GM20431 (cell line): ENCODE data around the gene WDR45.
"Not testable (repeated sequence)": the region's sequence is repeated elsewhere in the genome, so short reads cannot be mapped to it uniquely, and the experiment has no call there.

ENCODE experiments used
- in situ Hi-C: fragments of 300-500 bp; cut with MseI, MboI; formaldehyde crosslinking; loops from one replicate; pipeline ENCODE4 v1.15.0; 2020; ENCODE audit warnings: low sequenced_read_pairs; ENCODE audit not compliant: unreplicated experiment

The WDR45 gene

DNA sequence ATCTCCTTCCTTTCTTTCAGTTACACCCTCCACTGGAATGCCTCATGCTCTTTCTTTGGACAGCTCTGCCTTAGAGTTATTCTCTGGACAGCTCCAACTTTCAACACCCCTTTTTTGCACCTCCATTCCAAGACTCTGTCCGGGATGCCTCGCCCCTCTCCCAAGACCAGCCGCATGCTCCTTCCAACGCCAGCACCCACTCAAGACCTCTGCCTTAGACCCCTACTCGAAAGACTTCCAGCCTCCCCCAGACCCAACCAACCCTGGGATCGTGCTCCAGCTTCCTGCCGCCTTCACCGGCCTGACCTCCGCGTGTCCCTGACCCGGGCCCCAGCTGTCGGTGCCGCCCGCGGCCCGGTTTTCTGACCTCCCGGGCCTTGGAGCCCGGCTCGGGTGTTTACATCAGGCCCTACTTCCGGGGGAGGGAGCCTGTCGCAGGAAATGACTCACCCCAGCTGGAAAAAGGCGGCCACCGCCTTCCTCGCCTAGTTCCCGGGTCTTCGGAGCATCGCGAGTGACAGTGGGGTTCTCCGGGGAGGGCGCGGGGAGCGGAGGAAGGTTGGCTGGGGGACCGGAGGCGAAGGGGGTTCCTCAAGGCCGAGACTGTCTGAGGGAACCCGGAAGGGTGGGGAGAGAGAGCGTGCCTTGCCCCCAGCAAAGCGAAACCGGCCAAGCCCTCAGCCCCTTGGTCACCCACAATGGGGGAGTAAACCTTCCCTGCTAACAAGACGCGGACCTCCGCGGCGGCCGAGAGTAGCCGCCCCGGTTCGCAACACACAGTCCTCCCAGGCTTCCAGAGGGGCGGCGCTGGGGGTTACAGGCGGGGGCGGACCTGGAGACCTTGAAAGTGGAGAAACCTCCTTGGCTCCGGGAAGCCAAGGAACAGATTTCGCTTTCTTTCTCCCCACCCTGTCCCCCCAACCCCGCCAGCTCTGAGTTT, at the start of gene WDR45:
TSS of gene WDR45 (minus strand) at position 399 of the 940 bp plus-strand sequence. CDS start 1,792 bp downstream, outside the sequence.
- in situ Hi-C loops = no loop called here

DNA sequence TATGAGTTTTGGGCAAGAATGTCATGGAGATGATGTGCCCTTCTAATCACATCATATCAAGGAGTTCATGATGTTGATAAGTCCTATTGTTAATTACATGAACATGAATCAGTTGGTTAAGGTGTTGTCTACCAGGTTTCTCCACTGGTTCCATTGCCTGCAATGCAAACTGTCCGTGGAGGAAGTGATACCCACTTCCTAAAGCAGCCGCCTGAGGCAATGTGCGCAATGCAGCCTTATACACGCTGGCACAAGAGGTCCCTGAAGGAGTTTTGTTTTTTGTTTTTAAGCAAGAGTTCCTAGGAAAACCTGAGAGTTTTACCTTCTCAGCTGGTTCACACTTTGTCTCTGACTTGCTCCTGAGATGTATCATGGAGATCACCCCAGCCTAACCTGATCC, 49.7 kb upstream of the WDR45 start:
- in situ Hi-C loops = no loop called here

DNA sequence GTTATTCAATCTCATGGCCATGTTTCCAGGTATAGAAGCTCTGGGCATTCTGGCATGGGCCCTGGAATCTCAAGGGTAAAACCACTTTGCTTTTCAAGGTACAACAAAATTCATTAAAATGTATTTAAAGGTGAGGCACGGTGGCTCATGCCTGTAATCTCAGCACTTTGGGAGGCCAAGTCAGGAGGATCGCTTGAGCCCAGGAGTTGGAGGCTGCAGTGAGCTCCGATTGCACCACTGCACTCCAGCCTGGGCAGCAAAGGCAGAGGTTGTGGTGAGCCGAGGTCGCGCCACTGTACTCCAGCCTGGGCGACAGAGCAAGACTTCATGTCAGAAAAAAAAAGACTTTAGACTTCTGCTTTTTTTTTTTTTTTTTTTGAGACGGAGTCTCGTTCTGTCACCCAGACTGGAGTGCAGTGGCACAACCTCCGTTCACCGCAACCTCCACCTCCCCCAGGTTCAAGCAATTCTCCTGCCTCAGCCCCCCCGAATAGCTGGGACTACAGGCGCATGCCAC, 48.1 kb upstream of the WDR45 start:
- in situ Hi-C loops = not testable (repeated sequence)

DNA sequence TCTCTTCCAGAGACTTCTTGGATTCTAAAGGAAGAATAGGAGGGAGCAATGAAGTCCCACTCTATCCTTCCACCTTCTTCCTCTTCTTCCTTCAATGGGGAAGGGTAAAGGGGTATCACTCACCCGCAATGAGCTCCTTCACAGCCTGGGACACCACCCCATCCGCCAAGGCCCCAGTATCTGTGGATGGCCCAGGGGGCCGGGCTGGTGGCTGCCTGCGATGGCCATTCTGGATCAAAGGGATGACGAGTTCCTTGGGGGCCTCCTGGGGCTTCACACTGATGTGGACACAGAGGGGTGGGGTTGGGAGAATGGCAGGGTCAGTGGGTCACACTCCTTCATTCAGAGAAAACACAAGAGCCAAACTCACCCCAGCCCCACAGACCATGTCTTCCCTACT, 42.8 kb upstream of the WDR45 start:
- in situ Hi-C loops = no loop called here

DNA sequence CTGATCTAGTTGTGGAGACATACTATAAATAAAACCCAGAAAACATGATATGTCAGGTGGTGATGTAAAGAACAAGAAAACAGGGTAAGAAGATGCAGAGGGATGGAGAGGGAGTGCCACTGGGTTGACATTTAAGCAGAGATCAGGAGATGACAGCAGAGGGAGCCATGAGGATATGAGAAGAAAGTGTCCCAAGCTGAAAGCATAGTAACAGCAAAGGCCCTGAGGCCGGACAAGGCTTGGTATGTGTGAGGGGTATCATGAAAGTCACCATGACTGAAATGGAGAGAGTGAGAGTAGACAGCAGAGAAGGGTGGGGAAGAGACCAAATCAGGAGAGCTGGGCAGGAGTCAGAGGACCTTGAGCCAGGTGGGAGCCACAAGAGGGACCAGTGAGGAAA, 40.4 kb upstream of the WDR45 start:
- in situ Hi-C loops = no loop called here

DNA sequence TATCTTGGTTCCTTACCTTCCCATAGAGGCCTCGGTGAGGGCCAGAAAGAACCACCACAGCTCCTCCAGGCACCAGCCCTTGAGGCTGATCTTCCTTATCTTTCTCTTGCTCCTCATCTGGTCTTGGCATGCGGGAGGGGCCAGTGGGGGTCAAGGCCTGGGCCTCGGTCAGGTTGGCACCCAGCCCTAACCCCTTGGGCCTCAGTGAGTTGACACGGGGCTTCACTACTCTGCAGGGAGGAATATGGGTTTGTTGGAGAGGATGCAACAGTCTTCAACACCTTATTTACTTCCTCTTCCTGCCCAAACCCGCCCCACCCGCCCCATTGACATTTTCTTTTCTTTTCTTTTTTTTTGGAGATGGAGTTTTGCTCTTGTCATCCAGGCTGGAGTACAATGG, 37.9 kb upstream of the WDR45 start:
- in situ Hi-C loops = no loop called here

DNA sequence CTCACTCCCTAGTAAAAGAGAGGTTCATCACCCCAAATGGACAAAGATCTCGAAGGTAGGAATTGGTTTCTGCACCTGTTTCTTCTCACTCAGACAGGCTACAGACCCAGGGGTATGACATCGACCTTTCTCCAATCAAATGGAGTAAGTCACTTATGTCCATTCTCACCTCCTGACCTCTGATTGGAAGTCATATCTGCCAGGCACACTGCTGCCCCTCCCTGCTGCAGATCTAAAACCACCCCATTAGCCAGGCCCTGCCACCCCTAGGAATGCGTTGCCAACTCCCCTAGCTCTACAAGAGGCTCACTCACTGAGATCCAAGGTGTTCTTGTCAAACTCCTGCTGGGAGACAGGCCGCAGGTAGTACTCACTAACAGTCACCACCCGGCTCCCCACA, 37.0 kb upstream of the WDR45 start:
- in situ Hi-C loops = no loop called here

DNA sequence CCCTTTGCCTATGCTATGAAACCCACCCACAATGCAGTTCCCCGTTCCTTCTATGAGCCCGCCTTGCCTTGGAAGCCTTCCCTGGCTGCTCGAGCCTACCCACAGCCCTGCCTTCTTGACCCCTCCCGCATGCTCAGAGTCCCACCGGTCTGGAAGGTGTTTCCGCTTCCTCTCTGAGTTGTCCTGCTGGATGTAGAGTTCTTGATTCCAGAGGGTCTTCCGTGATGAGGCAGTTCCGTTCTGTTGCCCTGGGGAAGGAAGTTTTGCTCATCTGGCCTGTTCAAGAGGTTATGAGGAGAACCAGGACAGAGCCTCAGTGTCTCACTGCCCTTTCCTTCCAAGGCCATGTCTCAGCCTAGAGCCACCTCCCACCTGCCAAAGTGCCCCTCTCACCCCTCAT, 36.4 kb upstream of the WDR45 start:
- in situ Hi-C loops = no loop called here

DNA sequence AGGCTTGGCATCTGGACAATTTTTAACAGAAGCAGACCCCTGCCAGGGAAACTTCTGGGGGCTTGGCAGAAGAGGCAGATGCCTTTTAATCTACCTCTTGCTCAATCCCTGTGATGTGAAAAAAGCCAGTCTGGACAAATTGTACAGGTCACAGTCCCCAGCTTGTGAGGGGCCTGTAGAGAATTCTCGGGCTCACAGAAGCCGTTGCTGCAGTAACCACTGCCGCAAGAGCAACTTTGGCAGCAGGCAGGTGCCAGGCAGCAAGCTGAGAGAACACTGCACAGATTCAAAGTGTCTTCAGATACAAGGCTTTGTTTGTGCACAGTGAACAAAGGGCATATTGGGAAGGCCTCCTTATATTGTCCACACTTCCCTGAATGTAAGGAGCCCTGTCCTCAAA, 32.1 kb upstream of the WDR45 start:
- in situ Hi-C loops = no loop called here

DNA sequence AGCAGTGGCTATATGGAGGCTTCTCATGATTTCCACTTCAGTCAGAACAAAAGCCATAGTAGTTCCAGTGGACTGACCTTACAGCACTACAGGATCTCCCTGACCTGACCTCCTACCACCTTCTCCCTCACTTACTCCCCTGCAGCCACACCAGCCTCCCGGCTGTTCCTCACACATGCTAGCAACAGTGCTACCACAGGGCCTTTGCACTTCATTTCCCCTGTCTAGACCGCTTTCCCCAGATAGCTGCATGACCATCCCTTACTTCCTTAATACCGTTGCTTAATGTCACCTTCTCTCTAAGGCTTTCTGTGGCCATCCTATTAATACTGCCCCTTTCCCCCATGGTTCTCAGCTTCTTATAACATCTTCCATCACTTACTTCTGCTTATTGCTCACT, 30.7 kb upstream of the WDR45 start:
- in situ Hi-C loops = no loop called here

DNA sequence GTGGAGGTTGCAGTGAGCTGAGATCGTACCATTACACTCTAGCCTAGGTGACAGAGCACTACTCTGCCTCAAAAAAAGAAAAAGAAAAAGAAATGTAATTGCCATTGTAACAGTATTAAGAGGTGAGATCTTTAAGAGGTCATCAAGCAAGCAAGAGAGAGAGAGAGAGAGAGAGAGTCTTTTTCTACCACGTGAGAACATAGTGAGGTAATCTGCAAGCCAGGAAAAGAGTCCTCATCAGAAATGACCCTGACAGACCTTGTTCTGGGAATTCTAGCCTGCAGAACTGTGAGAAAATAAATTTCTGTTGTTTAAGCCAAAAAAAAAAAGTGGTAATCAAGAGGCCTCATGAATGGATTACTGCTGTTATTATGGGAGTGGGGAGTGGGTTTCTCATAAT, 29.0 kb upstream of the WDR45 start:
- in situ Hi-C loops = no loop called here

DNA sequence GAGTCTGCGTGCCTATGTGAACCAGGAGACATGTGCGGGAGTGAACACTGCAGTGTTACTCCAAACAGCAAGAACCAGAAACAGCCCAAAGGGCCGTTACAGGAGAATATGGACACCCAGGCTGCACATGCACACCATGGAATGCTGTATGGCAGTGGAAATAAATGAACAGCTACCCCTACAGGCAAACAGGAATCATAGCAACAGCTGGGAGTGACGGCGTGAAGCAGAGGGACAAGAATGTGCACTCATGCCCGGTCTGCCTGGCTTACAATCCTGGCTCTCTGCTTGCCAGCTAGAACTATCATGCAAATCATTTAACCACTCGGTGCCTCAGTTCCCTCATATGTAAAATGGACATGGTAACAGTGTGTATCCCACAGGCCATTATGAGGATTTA, 27.2 kb upstream of the WDR45 start:
- in situ Hi-C loops = no loop called here

DNA sequence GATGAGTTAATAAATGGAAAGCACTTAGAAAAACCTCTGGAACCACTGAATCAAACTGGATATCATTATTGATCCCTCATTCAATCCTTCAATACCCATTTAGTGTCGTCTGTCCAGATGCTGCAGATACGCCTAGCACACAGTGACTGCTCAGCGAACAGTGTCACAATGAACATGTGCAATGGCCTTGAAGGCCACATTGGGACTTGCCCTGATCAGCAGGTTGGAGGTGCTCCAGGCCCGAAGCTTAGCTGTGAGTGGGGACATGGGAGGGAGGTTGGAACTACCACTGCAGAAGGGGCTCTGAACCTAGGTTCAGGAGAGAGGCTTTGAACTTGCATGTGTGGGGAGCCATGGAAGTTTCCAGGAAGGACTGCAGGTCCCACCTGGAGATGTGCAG, 26.6 kb upstream of the WDR45 start:
- in situ Hi-C loops = no loop called here

DNA sequence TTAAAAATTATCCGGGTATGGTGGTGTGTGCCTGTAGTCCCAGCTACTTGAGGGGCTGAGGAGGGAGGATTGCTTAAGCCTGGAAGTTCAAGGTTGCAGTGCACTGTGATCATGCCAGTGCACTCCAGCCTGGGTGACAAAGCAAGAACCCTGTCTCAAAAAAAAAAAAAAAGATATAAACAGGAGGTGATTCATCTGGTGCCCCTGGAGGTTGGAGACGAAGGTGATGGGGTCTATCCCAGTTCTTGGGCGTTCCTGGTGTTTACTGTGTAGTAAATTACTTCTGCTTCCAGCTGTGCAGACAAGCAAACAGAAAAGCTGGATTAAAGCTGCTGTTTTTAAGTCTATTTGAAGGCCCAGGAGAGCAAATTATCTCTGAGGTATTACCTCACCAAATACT, 23.9 kb upstream of the WDR45 start:
- in situ Hi-C loops = no loop called here

DNA sequence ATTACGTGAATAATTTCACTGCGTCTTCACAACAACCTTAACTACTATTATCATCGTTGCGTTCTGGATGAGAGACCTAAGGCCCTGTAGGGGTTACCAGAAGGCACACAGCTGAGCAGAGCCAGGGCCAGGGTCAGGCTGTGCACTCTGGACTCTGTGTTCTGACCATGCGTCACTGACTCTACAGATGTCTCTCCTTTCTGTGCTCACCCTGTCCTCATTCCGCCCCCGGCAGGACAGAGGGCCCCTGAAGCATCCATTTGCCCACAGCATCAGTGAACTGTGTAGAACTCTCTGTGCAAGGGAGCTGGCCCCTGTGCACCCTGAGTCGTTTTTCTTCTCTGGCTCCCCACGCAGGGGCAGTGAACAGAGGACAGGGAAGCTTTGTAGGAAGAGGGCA, 22.5 kb upstream of the WDR45 start:
- in situ Hi-C loops = no loop called here

DNA sequence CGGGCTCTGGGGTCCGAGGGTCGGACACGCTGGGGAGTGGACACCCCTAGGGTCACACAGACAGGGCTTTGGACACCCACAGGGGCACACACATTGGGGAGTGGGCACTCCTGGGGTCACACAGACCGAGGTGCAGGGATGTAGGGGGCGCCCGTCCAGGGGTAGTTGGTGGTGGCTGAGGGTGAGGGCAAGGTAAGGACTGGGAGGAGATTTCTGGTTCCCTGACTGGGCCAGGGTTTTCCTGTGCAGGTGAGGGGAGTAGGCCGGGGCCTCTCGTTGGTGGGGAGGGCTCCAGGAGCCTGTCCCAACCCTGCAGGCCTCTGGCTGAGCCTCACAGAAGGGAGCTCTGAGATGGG, 21.9 kb upstream of the WDR45 start:
- in situ Hi-C loops = no loop called here

DNA sequence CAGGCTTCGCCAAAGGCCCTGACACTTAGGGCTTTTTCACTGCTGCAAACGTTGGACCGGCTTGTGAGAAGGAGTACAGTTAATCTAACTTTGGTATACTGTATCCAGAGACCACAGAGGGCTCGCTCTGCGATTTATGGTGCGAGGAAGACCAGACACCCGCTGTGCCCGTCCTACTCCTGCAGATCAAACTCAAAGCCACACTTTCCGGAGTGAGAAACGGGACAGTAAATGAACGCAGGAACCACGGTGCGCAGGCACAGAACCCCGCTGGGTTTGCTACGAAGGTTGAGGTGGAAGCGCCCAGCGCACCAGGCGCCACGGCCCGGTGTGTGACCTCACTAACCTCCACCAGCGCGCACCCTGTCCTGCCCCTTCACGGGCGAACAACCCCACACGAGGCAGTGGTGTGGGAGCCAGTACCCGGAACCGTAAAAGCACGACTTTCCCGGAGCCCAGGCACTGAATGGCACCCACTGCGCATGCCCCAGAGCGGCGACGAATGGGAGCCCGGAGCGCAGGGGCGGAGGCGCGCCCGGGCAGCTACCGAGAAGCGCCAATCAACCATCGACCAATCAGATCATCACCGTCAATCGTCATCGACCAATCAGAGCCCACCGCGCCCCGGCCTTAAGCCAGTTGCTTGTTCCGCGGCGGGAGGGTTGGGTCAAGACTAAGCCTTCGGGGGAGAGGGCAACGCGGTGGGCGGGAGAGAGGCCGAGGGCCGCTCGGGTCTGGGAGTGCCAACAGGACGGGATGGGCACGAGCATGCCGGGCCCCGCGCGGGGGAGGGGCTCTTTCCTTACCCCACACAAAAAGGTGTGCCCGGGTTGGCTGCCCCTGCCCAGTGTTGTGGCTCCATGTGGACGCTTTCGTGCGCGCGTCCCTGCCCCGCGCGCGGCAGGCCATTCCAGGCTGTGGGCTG, 21.3 kb upstream of the WDR45 start:
- in situ Hi-C loops = no loop called here

DNA sequence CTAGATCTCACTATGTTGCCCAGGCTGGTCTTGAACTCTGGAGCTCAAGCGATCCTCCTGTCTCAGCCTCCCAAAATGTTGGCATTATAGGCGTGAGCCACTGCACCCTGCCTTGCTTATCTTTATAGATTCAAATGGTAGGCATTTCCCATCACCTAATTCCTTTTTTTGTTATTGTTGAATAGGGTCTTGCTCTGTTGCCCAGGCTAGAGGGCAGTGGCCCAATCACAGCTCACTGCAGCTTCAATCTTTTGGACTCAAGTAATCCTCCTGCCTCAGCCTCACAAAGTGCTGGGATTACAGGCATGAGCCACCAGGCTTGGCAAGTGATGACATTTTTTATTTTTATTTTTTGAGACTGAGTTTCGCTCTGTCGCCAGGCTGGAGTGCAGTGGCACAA, 16.7 kb upstream of the WDR45 start:
- in situ Hi-C loops = no loop called here

DNA sequence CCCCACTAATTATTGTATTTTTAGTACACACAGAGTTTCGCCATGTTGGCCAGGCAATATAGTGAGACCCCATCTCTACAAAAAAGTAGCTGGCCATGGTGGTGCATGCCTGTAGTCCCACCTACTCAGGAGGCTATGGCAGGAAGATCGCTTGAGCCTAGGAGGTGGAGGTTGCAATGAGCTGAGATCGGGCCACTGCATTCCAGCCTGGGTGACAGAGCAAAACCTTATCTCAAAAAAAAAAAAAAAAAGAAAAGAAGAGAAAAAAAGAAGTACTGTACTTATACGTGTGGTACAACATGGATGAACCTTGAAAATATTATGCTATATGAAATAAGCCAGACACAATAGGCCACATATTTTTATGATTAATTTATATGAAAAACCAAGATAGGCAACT, 9.9 kb upstream of the WDR45 start:
- in situ Hi-C loops = no loop called here

DNA sequence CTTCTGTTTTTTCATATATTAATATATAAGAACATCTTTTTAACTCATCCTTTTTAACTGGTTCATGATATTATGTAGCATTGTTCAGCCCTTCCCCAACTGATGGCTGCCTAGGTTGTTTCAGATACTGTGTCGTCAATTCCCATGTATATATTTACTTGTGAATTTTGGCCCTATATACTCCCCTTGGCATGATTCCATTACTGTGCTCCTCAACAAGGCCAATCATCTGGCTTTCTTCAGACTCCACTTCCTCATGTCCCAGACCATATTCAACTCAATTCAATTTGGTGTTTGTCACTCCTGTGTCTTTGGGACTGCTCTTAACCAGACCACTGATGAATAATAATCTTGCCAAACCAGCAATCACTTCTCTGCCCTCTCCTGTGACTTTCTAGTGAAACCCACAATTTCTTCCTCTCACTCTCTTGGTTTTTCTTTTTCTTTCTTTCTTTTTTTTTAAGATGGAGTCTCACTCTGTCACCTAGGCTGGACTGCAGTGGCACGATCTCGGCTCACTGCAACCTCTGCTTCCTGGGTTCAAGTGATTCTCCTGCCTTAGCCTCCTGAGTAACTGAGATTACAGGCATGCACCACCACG, 2.7 kb upstream of the WDR45 start:
- in situ Hi-C loops = no loop called here

DNA sequence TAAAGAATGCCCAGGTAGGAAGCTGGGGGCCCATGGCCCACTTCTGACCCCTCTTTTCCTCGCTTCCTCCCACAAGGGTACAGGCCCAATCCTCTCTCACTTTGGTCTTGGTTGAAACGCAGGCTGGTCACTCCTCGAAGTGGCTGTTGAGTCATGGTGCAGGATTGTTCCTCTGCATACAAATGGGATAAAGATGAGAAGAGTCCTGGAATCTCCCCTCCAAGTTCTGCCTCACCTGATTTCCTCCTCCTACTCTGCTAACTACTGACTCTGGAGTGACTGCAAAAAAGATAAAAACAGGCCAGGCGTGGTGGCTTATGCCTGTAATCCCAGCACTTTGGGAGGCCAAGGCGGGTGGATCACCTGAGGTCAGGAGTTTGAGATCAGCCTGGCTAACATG, 1.7 kb downstream of the WDR45 start:
- in situ Hi-C loops = no loop called here
